ENCODE data around the gene IRX3. TPM values are rescaled to one million over a fixed set of nuclear protein-coding genes. Genes with fewer than 3 reads are reported as not detected.

IRX3 gene
- total and polyA plus RNA-seq, 10 of the 15 experiments (the other 5 are each of a cell fraction or from before 2014, with no cell fraction given), result 0.05 TPM; not detected in 9

GRCh38 chr16:54316095-54316889 lies 29.7 kb upstream of the IRX3 start:
- H3K79me2 ChIP-seq (ENCODE audit: control insufficient read depth, insufficient read depth, low read length), result no peaks in the 10 kb centered on the region
- H3K9ac ChIP-seq (ENCODE audit: control insufficient read depth, insufficient read depth, low read length), result no peak overlapping the region
- no peaks in the 10 kb centered on the region for H3K27me3 ChIP-seq (replicated peaks in 1 of 2; ENCODE audit: control insufficient read depth in 2 of 2, insufficient read depth in 2 of 2, low read length in 1 of 2)
- H3K4me2 ChIP-seq (ENCODE audit: control insufficient read depth, insufficient read depth), result no peak overlapping the region
- TF ChIP-seq TCF7 (IDR thresholded peaks at IDR 0.05; ENCODE audit: borderline replicate concordance) (no peak), SMAD1 (IDR thresholded peaks at IDR 0.05; ENCODE audit: low read depth, partially characterized antibody) (no peak), SRF (IDR thresholded peaks at IDR 0.05; ENCODE audit: low read depth in 2 of 2, low read length in 2 of 2) (no peak), CEBPB (IDR thresholded peaks at IDR 0.05; ENCODE audit: borderline replicate concordance in 1 of 2, low read depth in 2 of 2, low read length in 2 of 2) (no peak), E2F4 (IDR thresholded peaks at IDR 0.05; ENCODE audit: low read depth, low read length) (no peak), ATF3 (IDR thresholded peaks at IDR 0.05; ENCODE audit: borderline replicate concordance, extremely low read depth, low read depth, low read length) (no peak), RFX5 (IDR thresholded peaks at IDR 0.05; ENCODE audit: low read depth, low read length) (no peak), HCFC1 (IDR thresholded peaks at IDR 0.05; ENCODE audit: low read length) (no peak), CHD2 (IDR thresholded peaks at IDR 0.05; ENCODE audit: borderline replicate concordance, low read depth, low read length) (no peak), CBFB (IDR thresholded peaks at IDR 0.05; ENCODE audit: low read depth) (no peak), TAF1 (IDR thresholded peaks at IDR 0.05; ENCODE audit: borderline replicate concordance, low read depth, low read length) (no peak), ZBTB11 (CRISPR knock-in tag; IDR thresholded peaks at IDR 0.05) (no peak)
- ATAC-seq (no peak), FAIRE-seq (no peak), DNase-seq (ENCODE audit: low read depth, low spot score) (no peak)
- no peaks in the 10 kb centered on the region for H4K20me1 ChIP-seq (ENCODE audit: control insufficient read depth, insufficient read depth)
- H3K4me1 ChIP-seq (ENCODE audit: control insufficient read depth, insufficient read depth, low read length), result no peaks in the 10 kb centered on the region
- in situ Hi-C loops (cut with MboI) (no loop called here), intact Hi-C loops (cut with micrococcal nuclease; ENCODE audit: unreplicated experiment) (no loop called here)
- H2AFZ ChIP-seq (ENCODE audit: control insufficient read depth, low read depth, low read length), result no peak overlapping the region
- WGBS (ENCODE audit: insufficient coverage, insufficient replicate concordance, low lambda C conversion rate, missing lambda C conversion rate), result 39% methylated on average over 8 of the region's 8 CpGs
- BruUV-seq (replicated peaks), result no TSS peak
- CTCF ChIA-PET, result no interaction called here
- no peaks in the 10 kb centered on the region for H3K9me3 ChIP-seq (replicated peaks; ENCODE audit: control insufficient read depth, insufficient read depth, low read length)
- POLR2A ChIA-PET, result no interaction called here
- no peaks in the 10 kb centered on the region for H3K36me3 ChIP-seq (ENCODE audit: control insufficient read depth in 2 of 2, insufficient read depth in 2 of 2, low read length in 1 of 2)
- SMC1A ChIA-PET (ENCODE audit: uncharacterized antibody, unreplicated experiment), result no interaction called here
- H3K4me3 ChIP-seq, result no peak overlapping the region
- no peak overlapping the region for H3K27ac ChIP-seq (ENCODE audit: control insufficient read depth, insufficient read depth)
- RAD21 ChIA-PET (ENCODE audit: unreplicated experiment), result no interaction called here

Measured in GM12878 (cell line).